Astrocyte (in vitro differentiated cells and primary cell): ENCODE results near the gene JPH4.

Experiments used
- CTCF ChIP-seq: IDR thresholded peaks from 2 replicates; pipeline ENCODE4 v1.5.1; 2011; ENCODE audit warnings: low read depth, mild to moderate bottlenecking, inconsistent platforms, low read length, moderate library complexity; ENCODE audit not compliant: insufficient read depth
- EZH2 ChIP-seq: IDR thresholded peaks from 2 replicates; pipeline ENCODE4 v1.6.1; 2012; ENCODE audit warnings: mild to moderate bottlenecking, low read length, inconsistent platforms; ENCODE audit not compliant: insufficient read depth

GRCh38 chr14:23557946-23558345 is 20.6 kb downstream of the JPH4 start:
- no peak for TF ChIP-seq CTCF
- no peak for TF ChIP-seq EZH2
